BLaER1 treated with 17β-estradiol and CSF1 and Interleukin-3, amounts not matched to agents 10 nM and 100 nM (cell line): Measurements from ENCODE around the gene KTN1.

Experiments
- H3K27ac ChIP-seq, 11 experiments: shearing (Covaris generic); formaldehyde crosslinking; 2 replicates each; pipeline ENCODE4 v1.8.1; 2022
- H3K27me3 ChIP-seq, 11 experiments: shearing (Covaris generic); formaldehyde crosslinking; 2 replicates each; pipeline ENCODE4 v1.8.1; 2022
- H3K36me3 ChIP-seq, 11 experiments: shearing (Covaris generic); formaldehyde crosslinking; 2 replicates each; pipeline ENCODE4 v1.8.1; 2022
- H3K4me1 ChIP-seq, 10 experiments: shearing (Covaris generic); formaldehyde crosslinking; 2 replicates each; pipeline ENCODE4 v1.8.1; 2022
- H3K4me2 ChIP-seq, 11 experiments: shearing (Covaris generic); formaldehyde crosslinking; 2 replicates each; pipeline ENCODE4 v1.8.1; 2022
- H3K4me3 ChIP-seq, 10 experiments: shearing (Covaris generic); formaldehyde crosslinking; 2 replicates each; pipeline ENCODE4 v1.8.1; 2022
- H3K9ac ChIP-seq, 11 experiments: shearing (Covaris generic); formaldehyde crosslinking; 2 replicates each; pipeline ENCODE4 v1.8.1; 2022
- H3K9me3 ChIP-seq, 11 experiments: shearing (Covaris generic); formaldehyde crosslinking; replicated peaks in 1 of 11; 2 replicates each; pipeline ENCODE4 v1.8.1; 2022
- H4K20me1 ChIP-seq, 11 experiments: shearing (Covaris generic); formaldehyde crosslinking; 2 replicates each; pipeline ENCODE4 v1.8.1; 2022
- Cebpa-rat ChIP-seq, 11 experiments: shearing (Covaris generic); IDR thresholded peaks; 2 replicates each; pipeline ENCODE4 v1.8.1; 2022

Gene KTN1

DNA sequence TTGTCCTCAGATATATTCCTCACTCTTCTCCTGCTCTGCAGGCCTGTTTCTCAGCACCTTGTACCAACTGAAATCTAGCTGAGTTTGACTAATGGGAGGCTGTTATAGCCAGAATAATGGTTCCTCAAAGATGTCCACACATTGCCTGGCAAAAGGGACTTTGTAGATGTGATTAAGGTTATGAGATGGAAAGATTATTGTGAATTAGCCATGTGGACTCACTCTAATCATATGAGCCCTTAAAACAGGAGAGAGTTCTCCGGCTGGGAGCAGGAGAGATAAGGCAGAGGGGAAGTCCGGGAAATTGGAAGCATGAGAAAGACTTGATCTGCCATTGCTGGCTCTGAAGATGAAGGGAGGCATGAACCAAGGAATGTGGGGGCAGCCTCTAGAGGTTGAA is 40.0 kb upstream of the KTN1 start:
- no peaks in the 10 kb centered on the region for H3K4me1 ChIP-seq
- no peaks in the 10 kb centered on the region for H3K36me3 ChIP-seq
- H3K9me3 ChIP-seq, result peaks cover 6 to 15% (median 10%) of the 10 kb centered on the region in 11 experiments; a peak in 17 of 22 replicates
- H3K4me3 ChIP-seq, result no peak overlapping the region
- no peak overlapping the region for H3K27ac ChIP-seq
- H3K27me3 ChIP-seq, result no peaks in the 10 kb centered on the region
- H3K4me2 ChIP-seq, result no peak overlapping the region
- TF ChIP-seq Cebpa-rat (IDR thresholded peaks at IDR 0.05), result no peak
- H3K9ac ChIP-seq, result no peak overlapping the region
- H4K20me1 ChIP-seq, result no peaks in the 10 kb centered on the region

DNA sequence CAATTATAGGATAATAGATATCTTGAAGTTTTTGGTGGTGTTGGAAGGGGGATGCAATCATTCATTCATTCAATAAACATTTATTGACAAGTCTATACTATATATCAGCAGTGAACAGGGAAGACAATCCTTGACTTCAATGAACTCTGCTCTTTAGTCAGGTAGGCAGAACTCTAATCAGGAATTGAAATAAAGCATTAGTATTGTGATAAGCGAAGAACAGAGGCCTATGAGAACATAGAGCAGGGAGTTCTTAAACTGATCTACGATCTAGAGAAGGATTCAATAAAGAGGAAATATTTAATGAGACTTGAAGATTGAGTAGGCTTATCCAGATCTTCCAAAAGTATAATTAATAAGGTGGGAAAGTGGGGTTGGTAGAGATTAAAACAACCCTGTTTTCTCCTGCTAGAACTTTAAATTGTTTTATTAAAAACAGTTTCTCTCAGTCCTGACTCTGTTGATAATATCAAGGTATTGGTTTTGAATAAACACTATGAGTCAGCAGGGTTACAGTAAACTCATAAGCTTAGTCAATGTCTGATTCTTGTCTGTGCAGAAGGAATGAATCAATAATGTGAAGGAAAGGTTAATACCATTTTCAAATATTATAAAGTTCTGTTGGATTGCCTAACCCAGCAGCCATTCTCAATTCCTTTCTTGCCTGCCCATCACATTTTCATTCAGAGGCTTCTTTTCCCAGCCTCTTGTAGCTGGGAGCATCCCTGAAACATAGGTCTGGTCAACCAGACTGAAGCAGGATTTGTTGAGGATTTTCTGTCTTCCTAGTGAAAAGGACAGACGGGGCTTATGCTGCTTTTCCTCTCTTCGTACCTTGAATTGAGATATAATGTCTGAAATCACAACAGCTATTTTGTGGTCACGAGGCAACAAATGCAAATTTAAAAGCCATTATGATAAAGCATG is 38.9 kb upstream of the KTN1 start:
- no peak overlapping the region for H3K4me3 ChIP-seq
- no peak overlapping the region for H3K4me2 ChIP-seq
- no peak overlapping the region for H3K9ac ChIP-seq

DNA sequence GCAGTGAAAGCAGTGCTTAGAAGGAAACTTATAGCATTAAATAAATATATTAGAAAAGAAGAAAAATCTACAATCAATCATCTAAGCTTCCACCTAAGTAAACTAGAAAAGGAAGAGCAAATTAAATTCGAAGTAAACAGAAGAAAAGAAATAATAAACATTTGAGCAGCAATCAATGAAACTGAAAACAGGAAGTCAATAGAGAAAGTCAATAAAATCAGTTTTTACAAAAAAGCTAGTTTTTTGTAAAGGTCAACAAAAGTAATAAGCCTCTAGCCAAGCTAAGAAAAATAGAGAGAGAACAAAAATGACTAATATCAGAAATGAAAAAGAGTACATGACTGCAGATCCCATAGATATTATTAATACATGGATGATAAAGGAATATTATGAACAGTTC is 34.2 kb upstream of the KTN1 start:
- no peaks in the 10 kb centered on the region for H3K9me3 ChIP-seq

More for the DNA sequence above, 38.9 kb upstream of the KTN1 start:
- no peaks in the 10 kb centered on the region for H3K36me3 ChIP-seq
- TF ChIP-seq Cebpa-rat (IDR thresholded peaks at IDR 0.05), result no peak
- no peak overlapping the region for H3K27ac ChIP-seq
- H3K9me3 ChIP-seq, result peaks cover 6 to 15% (median 10%) of the 10 kb centered on the region in 11 experiments; a peak in 17 of 22 replicates
- no peaks in the 10 kb centered on the region for H3K27me3 ChIP-seq
- H3K4me1 ChIP-seq, result peaks cover 0 to 5% (median 0%) of the 10 kb centered on the region in 10 experiments; a peak in 2 of 20 replicates
- H4K20me1 ChIP-seq, result no peaks in the 10 kb centered on the region

DNA sequence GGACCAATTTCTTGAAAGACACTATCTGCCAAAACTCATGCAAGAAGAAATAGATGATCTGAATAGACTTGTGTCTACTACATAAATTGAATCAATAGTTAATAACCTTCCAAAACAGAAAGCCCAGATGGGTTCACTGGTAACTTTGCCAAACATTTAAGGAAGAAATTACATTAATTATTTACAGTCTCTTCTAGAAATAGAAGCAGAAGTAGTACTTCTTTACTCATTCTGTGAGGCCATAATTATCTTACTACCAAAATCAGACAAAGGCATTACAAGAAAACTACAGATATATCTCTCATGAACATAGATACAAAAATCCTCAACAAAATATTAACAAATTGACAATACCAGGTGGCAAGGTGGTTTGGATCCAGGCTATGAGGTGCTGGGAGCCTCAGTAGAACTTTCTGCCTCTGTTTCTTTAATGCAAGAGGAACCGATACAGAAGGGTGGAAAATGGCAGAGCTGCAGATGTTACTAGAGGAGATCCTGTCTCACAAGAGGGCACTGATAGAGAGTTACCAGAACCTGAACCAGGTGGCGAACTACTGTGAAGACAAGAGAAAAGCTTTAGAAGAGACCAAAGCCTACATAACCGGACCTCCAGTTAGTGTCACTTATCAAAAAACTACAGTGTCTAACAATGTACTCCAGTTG is 33.7 kb upstream of the KTN1 start:
- Histone ChIP-seq H3K27ac (no peak overlapping the region), H3K36me3 (no peaks in the 10 kb centered on the region), H3K4me2 (no peak overlapping the region), H3K4me1 (peaks cover 0 to 10% (median 0%) of the 10 kb centered on the region in 10 experiments; a peak in 2 of 20 replicates), H3K27me3 (no peaks in the 10 kb centered on the region), H4K20me1 (no peaks in the 10 kb centered on the region), H3K9me3 (no peaks in the 10 kb centered on the region), H3K9ac (no peak overlapping the region), H3K4me3 (no peak overlapping the region)
- no peak for TF ChIP-seq Cebpa-rat (IDR thresholded peaks at IDR 0.05)

More for the DNA sequence above, 34.2 kb upstream of the KTN1 start:
- Histone ChIP-seq H3K27me3 (no peaks in the 10 kb centered on the region), H3K4me2 (no peak overlapping the region), H3K27ac (no peak overlapping the region), H3K4me3 (no peak overlapping the region), H3K36me3 (no peaks in the 10 kb centered on the region), H3K4me1 (peaks cover 0 to 10% (median 0%) of the 10 kb centered on the region in 10 experiments; a peak in 2 of 20 replicates), H3K9ac (no peak overlapping the region), H4K20me1 (no peaks in the 10 kb centered on the region)
- TF ChIP-seq Cebpa-rat (IDR thresholded peaks at IDR 0.05), result no peak

DNA sequence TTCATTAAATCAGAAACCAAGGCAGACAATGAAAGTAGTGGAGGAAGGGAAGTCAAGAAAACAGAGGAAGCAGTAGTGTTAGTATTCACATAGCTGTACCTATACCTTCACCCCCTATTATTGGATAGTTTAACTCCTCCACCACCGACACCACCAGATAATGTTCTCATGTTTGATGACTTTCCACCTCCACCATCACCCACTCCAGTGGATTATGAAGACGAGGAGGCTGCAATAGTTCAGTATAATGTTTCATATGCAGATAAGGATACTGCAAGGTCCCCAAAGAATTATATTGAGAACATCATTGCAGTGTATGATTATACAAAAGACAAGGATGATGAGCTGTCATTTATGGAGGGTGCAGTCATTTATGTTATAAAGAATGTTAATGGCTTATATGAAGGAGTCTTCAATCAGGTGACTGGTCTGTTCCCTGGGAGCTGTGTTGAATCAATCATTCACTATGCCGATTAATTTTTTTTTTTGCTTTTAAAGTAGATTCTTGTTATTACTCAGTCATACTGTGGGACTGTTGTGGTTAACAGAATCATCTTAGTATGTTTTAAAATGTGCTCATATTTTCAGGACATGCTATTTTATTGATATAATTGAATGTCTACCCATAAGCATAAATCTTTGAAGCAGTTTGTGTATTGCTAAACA is 32.2 kb upstream of the KTN1 start:
- H3K9me3 ChIP-seq, result peaks cover 0 to 4% (median 0%) of the 10 kb centered on the region in 11 experiments; a peak in 1 of 22 replicates
- no peak overlapping the region for H3K27ac ChIP-seq
- no peak overlapping the region for H3K9ac ChIP-seq
- TF ChIP-seq Cebpa-rat (IDR thresholded peaks at IDR 0.05), result no peak
- no peaks in the 10 kb centered on the region for H3K27me3 ChIP-seq
- H3K4me1 ChIP-seq, result peaks cover 0 to 10% (median 0%) of the 10 kb centered on the region in 10 experiments; a peak in 2 of 20 replicates
- no peaks in the 10 kb centered on the region for H4K20me1 ChIP-seq
- no peak overlapping the region for H3K4me2 ChIP-seq
- H3K36me3 ChIP-seq, result no peaks in the 10 kb centered on the region
- H3K4me3 ChIP-seq, result no peak overlapping the region

DNA sequence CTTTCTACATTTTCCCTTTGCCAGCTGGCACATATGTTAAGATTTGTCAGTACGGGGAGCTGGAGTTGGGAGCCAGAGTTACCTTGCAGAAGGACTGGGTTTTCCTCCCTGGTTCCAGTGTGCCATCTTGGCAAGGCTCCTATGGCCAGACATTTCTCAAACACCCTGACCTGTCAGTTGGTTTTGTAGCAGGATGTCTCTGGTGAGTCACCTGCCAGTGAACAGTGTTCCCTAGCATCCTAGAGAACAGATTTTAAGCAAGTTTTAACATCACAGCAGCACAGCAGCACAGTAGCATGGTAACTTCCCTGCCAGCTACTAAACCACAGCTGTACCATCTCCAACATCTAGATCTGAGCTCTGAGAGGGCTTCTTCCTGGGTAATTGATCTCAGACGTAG is 26.2 kb upstream of the KTN1 start:
- no peak overlapping the region for H3K4me3 ChIP-seq
- no peak overlapping the region for H3K4me2 ChIP-seq

DNA sequence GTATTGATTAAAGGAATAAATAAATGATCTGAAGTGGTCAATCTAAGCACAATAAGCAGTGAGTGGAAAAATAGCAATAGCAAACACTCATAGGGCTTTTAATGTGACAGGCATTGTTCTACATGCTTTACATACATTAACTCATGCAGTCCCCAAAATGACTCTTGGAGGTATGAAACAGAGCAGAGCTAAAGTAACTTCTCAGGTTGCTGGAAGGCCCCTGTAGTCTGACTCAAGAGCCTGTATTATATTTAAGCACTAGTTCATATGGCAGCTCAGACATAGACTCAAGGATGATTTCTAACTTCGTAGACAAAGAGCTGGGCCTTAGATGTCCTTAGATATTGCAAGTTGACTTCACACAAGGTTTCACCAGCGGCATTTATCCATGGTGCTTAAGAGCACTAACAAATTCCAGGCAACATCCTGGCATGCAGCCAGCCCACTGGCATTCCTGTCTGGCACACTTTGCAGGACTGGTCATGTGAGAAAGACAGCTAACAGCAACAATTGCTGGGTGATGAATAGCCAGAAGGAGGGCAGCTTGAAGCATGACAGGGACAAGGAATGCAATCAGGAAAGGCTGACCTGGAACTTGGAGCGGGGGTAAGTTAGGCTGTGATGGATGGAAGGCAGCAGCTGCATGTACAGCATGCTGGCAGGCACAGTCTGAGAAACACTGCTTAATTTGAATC is 22.9 kb upstream of the KTN1 start:
- Histone ChIP-seq H3K27ac (no peak overlapping the region), H3K36me3 (peaks cover 0 to 12% (median 4%) of the 10 kb centered on the region in 11 experiments; a peak in 6 of 22 replicates), H4K20me1 (no peaks in the 10 kb centered on the region), H3K4me2 (no peak overlapping the region), H3K9me3 (no peaks in the 10 kb centered on the region; a peak in 1 of 22 replicates), H3K4me3 (no peak overlapping the region), H3K9ac (no peak overlapping the region), H3K27me3 (no peaks in the 10 kb centered on the region), H3K4me1 (peaks cover 0 to 7% (median 0%) of the 10 kb centered on the region in 10 experiments; a peak in 6 of 20 replicates)
- no peak for TF ChIP-seq Cebpa-rat (IDR thresholded peaks at IDR 0.05)

More for the DNA sequence above, 26.2 kb upstream of the KTN1 start:
- no peaks in the 10 kb centered on the region for H3K4me1 ChIP-seq
- no peak overlapping the region for H3K9ac ChIP-seq
- H3K36me3 ChIP-seq, result peaks cover 0 to 6% (median 1%) of the 10 kb centered on the region in 11 experiments; a peak in 5 of 22 replicates
- no peaks in the 10 kb centered on the region for H3K27me3 ChIP-seq
- TF ChIP-seq Cebpa-rat (IDR thresholded peaks at IDR 0.05), result no peak
- no peak overlapping the region for H3K27ac ChIP-seq
- H3K9me3 ChIP-seq, result peaks cover 0 to 4% (median 0%) of the 10 kb centered on the region in 11 experiments; a peak in 1 of 22 replicates
- no peaks in the 10 kb centered on the region for H4K20me1 ChIP-seq

DNA sequence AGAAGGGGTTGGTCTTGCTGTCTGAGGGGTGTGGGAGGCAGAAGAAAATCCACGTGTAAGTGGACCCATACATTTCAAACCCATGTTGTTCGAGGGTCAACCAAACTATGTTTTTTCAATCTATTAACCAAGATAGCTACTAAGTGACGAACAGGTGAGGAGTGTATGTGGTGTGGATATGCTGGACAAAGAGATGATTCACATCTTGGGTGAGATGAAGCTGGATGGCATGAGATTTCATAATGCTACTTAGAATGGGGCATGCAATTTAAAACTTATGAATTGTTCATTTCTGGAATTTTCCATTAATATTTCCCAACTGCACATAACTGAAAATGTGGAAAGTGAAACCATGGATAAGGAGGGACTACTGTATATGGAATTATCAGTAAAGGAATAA is 17.9 kb upstream of the KTN1 start:
- Histone ChIP-seq H3K4me3 (no peak overlapping the region), H3K4me2 (no peak overlapping the region), H3K9ac (no peak overlapping the region), H3K27ac (no peak overlapping the region), H3K9me3 (no peaks in the 10 kb centered on the region), H3K4me1 (peaks cover 0 to 7% (median 0%) of the 10 kb centered on the region in 10 experiments; a peak in 6 of 20 replicates), H3K36me3 (peaks cover 0 to 12% (median 3%) of the 10 kb centered on the region in 11 experiments; a peak in 6 of 22 replicates), H3K27me3 (no peaks in the 10 kb centered on the region), H4K20me1 (no peaks in the 10 kb centered on the region)
- TF ChIP-seq Cebpa-rat (IDR thresholded peaks at IDR 0.05), result no peak
